Left lung (tissue), 10 donors: ENCODE results near the gene SHMT2. TPM values are rescaled to one million over a fixed set of nuclear protein-coding genes. Genes with fewer than 3 reads are reported as not detected.

ENCODE experiments used
- ATAC-seq: fragments of 200-7000 bp; cut with Tn5 transposase; one replicate; pipeline ENCODE4 v1.9.1; 2020; ENCODE audit warnings: moderate library complexity
- DNase-seq, 4 donors: peaks; one replicate each; pipeline ENCODE4 v3.0.0-alpha.2; 2013 to 2020
- H3K27ac ChIP-seq, 2 donors: fragments of 200-600 bp; sonication (generic) in 1 of 2; one replicate each; pipeline versions ENCODE4 v1.5.0 to v1.8.0; 2020 to 2021
- H3K27me3 ChIP-seq, 2 donors: fragments of 200-600 bp; sonication (generic) in 1 of 2; one replicate each; pipeline versions ENCODE4 v1.5.0 to v1.8.0; 2020 to 2021
- H3K36me3 ChIP-seq, 2 donors: fragments of 200-600 bp; sonication (generic) in 1 of 2; one replicate each; pipeline versions ENCODE4 v1.5.0 to v1.8.0; 2020 to 2021
- H3K4me1 ChIP-seq, 2 donors: fragments of 200-600 bp; one replicate each; pipeline ENCODE4 v1.8.0; 2021
- H3K4me3 ChIP-seq, 2 donors: fragments of 200-600 bp; sonication (generic) in 1 of 2; one replicate each; pipeline versions ENCODE4 v1.5.0 to v1.8.0; 2020 to 2021; ENCODE audit warnings: mild to moderate bottlenecking in 1 of 2
- H3K9me3 ChIP-seq, 2 donors: fragments of 200-600 bp; sonication (generic) in 1 of 2; one replicate each; pipeline versions ENCODE4 v1.5.0 to v1.8.0; 2020 to 2021
- CTCF ChIP-seq, 2 donors: fragments of 200-600 bp; sonication (generic) in 1 of 2; IDR thresholded peaks; one replicate each; pipeline versions ENCODE4 v1.5.0 to v1.8.0; 2021; ENCODE audit warnings: antibody characterized with exemption in 2 of 2
- intact Hi-C, 2 donors: fragments of 100-400 bp; cut with DNase I; formaldehyde crosslinking; loops; one replicate each; pipeline versions ENCODE4 v1.11.2 to v1.14.2; 2022
- polyA plus RNA-seq, 6 donors: library from polyadenylated mRNA; unstranded; fragments of 120-200 nt; gene quantifications; one replicate each; pipeline ENCODE4 v1.2.1, GENCODE V29; 2013; ENCODE audit not compliant: insufficient read length in 6 of 6
- total RNA-seq, 2 donors: library from RNA; stranded (reverse); fragmentation: NEBNext Ultra II Directional; extraction: Animal tissue kit (Norgen Biotek cat#: 25700); gene quantifications; one replicate each; pipeline ENCODE4 v1.2.1, GENCODE V29; 2021
- donor health status: DM: no; HTN: yes; CAD: no.
- donor health status: DM: no; HTN: no; CAD: no.

SHMT2 gene
- total and polyA plus RNA-seq, 8 donors: 64.7 to 116 (median 75.6) TPM

- H3K27ac ChIP-seq: no peak overlapping the region
- intact Hi-C loops: no loop called here
- peaks cover 25 to 52% of the 10 kb centered on the region in 2 donors for H3K4me1 ChIP-seq
- ATAC-seq (no peak), DNase-seq (no peak)
- no peaks in the 10 kb centered on the region for H3K9me3 ChIP-seq
- no peak for TF ChIP-seq CTCF (IDR thresholded peaks at IDR 0.05)
- peaks cover 34 to 58% of the 10 kb centered on the region in 2 donors for H3K27me3 ChIP-seq
- no peak overlapping the region for H3K4me3 ChIP-seq
- no peaks in the 10 kb centered on the region for H3K36me3 ChIP-seq
These were observed 14.8 kb downstream of the SHMT2 start for GRCh38 chr12:57244312-57244696.

GRCh38 chr12:57247041-57247440, 17.5 kb downstream of the SHMT2 start:
- Histone ChIP-seq H3K27ac (no peak overlapping the region), H3K27me3 (peaks cover 12 to 31% of the 10 kb centered on the region in 2 donors), H3K4me3 (no peak overlapping the region), H3K4me1 (peaks cover 10 to 28% of the 10 kb centered on the region in 2 donors), H3K9me3 (no peaks in the 10 kb centered on the region), H3K36me3 (no peaks in the 10 kb centered on the region)
- TF ChIP-seq CTCF (IDR thresholded peaks at IDR 0.05): no peak
- no peak for DNase-seq
- intact Hi-C loops: no loop called here
- ATAC-seq: no peak

GRCh38 chr12:57248934-57249742, 19.6 kb downstream of the SHMT2 start:
- DNase-seq (no peak), ATAC-seq (peak; percentile 38)
- Histone ChIP-seq H3K27ac (peak overlapping the region in 1 of 2 donors; percentile 18), H3K36me3 (peaks cover 0 to 11% of the 10 kb centered on the region in 2 donors), H3K9me3 (no peaks in the 10 kb centered on the region), H3K4me1 (peaks cover 0 to 7% of the 10 kb centered on the region in 2 donors), H3K27me3 (peaks cover 0 to 10% of the 10 kb centered on the region in 2 donors), H3K4me3 (peak overlapping the region in 1 of 2 donors; percentile 16)
- intact Hi-C loops: no loop called here
- TF ChIP-seq CTCF (IDR thresholded peaks at IDR 0.05): no peak

GRCh38 chr12:57250541-57250940, 21.0 kb downstream of the SHMT2 start:
- Histone ChIP-seq H3K27me3 (no peaks in the 10 kb centered on the region), H3K4me1 (peaks cover 0 to 6% of the 10 kb centered on the region in 2 donors), H3K9me3 (no peaks in the 10 kb centered on the region), H3K36me3 (peaks cover 0 to 25% of the 10 kb centered on the region in 2 donors), H3K27ac (no peak overlapping the region), H3K4me3 (no peak overlapping the region)
- intact Hi-C loops: no loop called here
- ATAC-seq: no peak
- no peak for DNase-seq
- no peak for TF ChIP-seq CTCF (IDR thresholded peaks at IDR 0.05)

- peaks cover 0 to 29% of the 10 kb centered on the region in 2 donors for H3K36me3 ChIP-seq
- no peaks in the 10 kb centered on the region for H3K9me3 ChIP-seq
- TF ChIP-seq CTCF (IDR thresholded peaks at IDR 0.05): no peak
- DNase-seq (no peak), ATAC-seq (no peak)
- peaks cover 0 to 6% of the 10 kb centered on the region in 2 donors for H3K4me1 ChIP-seq
- intact Hi-C loops: no loop called here
- no peak within 1 kb of the TSS for H3K4me3 ChIP-seq
- no peak within 1 kb of the TSS for H3K27ac ChIP-seq
- H3K27me3 ChIP-seq: no peaks in the 10 kb centered on the region
These were observed 21.4 kb downstream of the SHMT2 start, which contains the start of gene STAC3 for GRCh38 chr12:57250956-57251355. Gene STAC3, minus strand, starts transcription at chr12:57251187. Its CDS starts 1,551 bp downstream, at chr12:57249636.
